Measurements from ENCODE around the gene BAG1. TPM values are rescaled to one million over a fixed set of nuclear protein-coding genes. Genes with fewer than 3 reads are reported as not detected.

Gene BAG1
- total and polyA plus RNA-seq, 2 of the 13 experiments (the other 11 are each of a cell fraction or from before 2014, with no cell fraction given) = 23.1 to 59.5 TPM

DNA sequence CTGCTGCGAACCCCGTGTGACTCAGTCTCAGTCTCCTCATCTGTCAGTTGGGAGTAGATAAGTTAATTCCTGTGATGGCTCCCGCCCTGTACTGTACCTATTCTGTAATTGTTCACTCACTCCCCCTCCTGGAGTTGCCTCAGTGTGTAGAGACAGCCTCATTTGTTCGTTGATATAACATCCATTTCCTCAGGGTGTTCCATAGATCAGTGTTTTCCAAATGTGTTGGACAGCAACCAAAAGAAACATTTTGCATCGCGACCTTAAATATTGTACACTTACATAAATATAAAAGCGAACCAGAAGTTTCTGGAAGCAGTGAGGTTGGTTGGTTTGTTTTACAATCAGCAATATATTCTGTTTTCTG, 26.5 kb upstream of the BAG1 start (continued):
- TF ChIP-seq, protein P1, sequence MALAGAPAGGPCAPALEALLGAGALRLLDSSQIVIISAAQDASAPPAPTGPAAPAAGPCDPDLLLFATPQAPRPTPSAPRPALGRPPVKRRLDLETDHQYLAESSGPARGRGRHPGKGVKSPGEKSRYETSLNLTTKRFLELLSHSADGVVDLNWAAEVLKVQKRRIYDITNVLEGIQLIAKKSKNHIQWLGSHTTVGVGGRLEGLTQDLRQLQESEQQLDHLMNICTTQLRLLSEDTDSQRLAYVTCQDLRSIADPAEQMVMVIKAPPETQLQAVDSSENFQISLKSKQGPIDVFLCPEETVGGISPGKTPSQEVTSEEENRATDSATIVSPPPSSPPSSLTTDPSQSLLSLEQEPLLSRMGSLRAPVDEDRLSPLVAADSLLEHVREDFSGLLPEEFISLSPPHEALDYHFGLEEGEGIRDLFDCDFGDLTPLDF (CRISPR knock-in tag; IDR thresholded peaks at IDR 0.05) = no peak
- TF ChIP-seq, protein P2, sequence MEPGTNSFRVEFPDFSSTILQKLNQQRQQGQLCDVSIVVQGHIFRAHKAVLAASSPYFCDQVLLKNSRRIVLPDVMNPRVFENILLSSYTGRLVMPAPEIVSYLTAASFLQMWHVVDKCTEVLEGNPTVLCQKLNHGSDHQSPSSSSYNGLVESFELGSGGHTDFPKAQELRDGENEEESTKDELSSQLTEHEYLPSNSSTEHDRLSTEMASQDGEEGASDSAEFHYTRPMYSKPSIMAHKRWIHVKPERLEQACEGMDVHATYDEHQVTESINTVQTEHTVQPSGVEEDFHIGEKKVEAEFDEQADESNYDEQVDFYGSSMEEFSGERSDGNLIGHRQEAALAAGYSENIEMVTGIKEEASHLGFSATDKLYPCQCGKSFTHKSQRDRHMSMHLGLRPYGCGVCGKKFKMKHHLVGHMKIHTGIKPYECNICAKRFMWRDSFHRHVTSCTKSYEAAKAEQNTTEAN (CRISPR knock-in tag; conservative IDR thresholded peaks at IDR 0.05) = no peak
- TF ChIP-seq KLF15 (CRISPR knock-in tag; IDR thresholded peaks at IDR 0.05; ENCODE audit: borderline replicate concordance) (no peak), MAFF (IDR thresholded peaks at IDR 0.05; ENCODE audit: low read depth, low read length) (no peak), NFIC (IDR thresholded peaks at IDR 0.05; ENCODE audit: low read length) (no peak), KDM6A (CRISPR knock-in tag; IDR thresholded peaks at IDR 0.05; ENCODE audit: low read depth) (no peak), ZBTB8A (CRISPR knock-in tag; IDR thresholded peaks at IDR 0.05; ENCODE audit: borderline replicate concordance, low read depth) (no peak), ZNF180 (CRISPR knock-in tag; IDR thresholded peaks at IDR 0.05; ENCODE audit: borderline replicate concordance, low read depth) (no peak), ZNF224 (CRISPR knock-in tag; IDR thresholded peaks at IDR 0.05) (no peak), ZNF263 (CRISPR knock-in tag; IDR thresholded peaks at IDR 0.05) (no peak), MTA3 (CRISPR knock-in tag; IDR thresholded peaks at IDR 0.05) (no peak), HES4 (CRISPR knock-in tag; IDR thresholded peaks at IDR 0.05; ENCODE audit: borderline replicate concordance) (no peak), ZNF674 (CRISPR knock-in tag; IDR thresholded peaks at IDR 0.05; ENCODE audit: low read depth) (no peak), ZFP82 (CRISPR knock-in tag; IDR thresholded peaks at IDR 0.05; ENCODE audit: borderline replicate concordance) (0 out of 2 replicates have a peak, but pooled peaks have one; percentile 9), KMT2B (CRISPR knock-in tag; IDR thresholded peaks at IDR 0.05) (no peak)
- TF ChIP-seq, protein P3, sequence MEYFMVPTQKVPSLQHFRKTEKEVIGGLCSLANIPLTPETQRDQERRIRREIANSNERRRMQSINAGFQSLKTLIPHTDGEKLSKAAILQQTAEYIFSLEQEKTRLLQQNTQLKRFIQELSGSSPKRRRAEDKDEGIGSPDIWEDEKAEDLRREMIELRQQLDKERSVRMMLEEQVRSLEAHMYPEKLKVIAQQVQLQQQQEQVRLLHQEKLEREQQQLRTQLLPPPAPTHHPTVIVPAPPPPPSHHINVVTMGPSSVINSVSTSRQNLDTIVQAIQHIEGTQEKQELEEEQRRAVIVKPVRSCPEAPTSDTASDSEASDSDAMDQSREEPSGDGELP (IDR thresholded peaks at IDR 0.05; ENCODE audit: borderline replicate concordance, low read depth) = no peak
- TF ChIP-seq, protein P4, sequence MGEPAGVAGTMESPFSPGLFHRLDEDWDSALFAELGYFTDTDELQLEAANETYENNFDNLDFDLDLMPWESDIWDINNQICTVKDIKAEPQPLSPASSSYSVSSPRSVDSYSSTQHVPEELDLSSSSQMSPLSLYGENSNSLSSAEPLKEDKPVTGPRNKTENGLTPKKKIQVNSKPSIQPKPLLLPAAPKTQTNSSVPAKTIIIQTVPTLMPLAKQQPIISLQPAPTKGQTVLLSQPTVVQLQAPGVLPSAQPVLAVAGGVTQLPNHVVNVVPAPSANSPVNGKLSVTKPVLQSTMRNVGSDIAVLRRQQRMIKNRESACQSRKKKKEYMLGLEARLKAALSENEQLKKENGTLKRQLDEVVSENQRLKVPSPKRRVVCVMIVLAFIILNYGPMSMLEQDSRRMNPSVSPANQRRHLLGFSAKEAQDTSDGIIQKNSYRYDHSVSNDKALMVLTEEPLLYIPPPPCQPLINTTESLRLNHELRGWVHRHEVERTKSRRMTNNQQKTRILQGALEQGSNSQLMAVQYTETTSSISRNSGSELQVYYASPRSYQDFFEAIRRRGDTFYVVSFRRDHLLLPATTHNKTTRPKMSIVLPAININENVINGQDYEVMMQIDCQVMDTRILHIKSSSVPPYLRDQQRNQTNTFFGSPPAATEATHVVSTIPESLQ (CRISPR knock-in tag; conservative IDR thresholded peaks at IDR 0.05) = no peak

All from HepG2 (cell line).